ENCODE results near the gene DGKD. TPM values are rescaled to one million over a fixed set of nuclear protein-coding genes. Genes with fewer than 3 reads are reported as not detected.
A peak's percentile ranks its signal among the peaks of the same experiment; 100 is the strongest.

The DGKD gene
- total and polyA plus RNA-seq, 7 donors = 59.4 to 365 (median 173) TPM

DNA sequence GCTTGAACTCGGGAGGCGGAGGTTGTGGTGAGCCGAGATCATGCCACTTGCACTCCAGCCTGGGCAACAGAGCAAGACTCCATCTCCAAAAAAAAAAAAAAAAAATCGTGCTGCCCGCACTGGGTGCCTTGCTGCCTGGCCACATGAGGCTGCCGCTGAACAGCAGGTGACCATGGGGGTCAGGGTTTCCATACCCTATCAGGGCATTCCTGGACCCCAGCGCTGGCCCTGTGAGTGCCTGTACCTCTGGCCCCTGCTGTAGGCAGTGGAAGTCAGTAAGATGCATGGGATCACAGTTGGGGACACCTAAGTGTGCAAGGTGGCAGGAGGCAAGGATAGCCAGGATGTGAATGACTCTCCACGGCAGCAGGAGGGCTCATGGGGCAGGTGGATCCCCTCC, 27.8 kb upstream of the DGKD start:
- Histone ChIP-seq H3K4me3 (no peak overlapping the region), H3K27me3 (ENCODE audit: insufficient read depth in 3 of 3, low read length in 2 of 3) (no peaks in the 10 kb centered on the region), H3K9me3 (no peaks in the 10 kb centered on the region), H3K27ac (no peak overlapping the region), H3K4me1 (no peaks in the 10 kb centered on the region), H3K36me3 (ENCODE audit: insufficient read depth in 1 of 2, low read depth in 1 of 2) (no peaks in the 10 kb centered on the region)
- intact Hi-C loops (cut with DNase I) = no loop called here
- no peak for ATAC-seq
- TF ChIP-seq, protein P1, sequence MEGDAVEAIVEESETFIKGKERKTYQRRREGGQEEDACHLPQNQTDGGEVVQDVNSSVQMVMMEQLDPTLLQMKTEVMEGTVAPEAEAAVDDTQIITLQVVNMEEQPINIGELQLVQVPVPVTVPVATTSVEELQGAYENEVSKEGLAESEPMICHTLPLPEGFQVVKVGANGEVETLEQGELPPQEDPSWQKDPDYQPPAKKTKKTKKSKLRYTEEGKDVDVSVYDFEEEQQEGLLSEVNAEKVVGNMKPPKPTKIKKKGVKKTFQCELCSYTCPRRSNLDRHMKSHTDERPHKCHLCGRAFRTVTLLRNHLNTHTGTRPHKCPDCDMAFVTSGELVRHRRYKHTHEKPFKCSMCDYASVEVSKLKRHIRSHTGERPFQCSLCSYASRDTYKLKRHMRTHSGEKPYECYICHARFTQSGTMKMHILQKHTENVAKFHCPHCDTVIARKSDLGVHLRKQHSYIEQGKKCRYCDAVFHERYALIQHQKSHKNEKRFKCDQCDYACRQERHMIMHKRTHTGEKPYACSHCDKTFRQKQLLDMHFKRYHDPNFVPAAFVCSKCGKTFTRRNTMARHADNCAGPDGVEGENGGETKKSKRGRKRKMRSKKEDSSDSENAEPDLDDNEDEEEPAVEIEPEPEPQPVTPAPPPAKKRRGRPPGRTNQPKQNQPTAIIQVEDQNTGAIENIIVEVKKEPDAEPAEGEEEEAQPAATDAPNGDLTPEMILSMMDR (IDR thresholded peaks at IDR 0.05) = no peak
- 80 to 89% (median 89%) methylated on average over 6 to 8 of the region's 8 CpGs for WGBS, 3 donors
- no peak for DNase-seq

DNA sequence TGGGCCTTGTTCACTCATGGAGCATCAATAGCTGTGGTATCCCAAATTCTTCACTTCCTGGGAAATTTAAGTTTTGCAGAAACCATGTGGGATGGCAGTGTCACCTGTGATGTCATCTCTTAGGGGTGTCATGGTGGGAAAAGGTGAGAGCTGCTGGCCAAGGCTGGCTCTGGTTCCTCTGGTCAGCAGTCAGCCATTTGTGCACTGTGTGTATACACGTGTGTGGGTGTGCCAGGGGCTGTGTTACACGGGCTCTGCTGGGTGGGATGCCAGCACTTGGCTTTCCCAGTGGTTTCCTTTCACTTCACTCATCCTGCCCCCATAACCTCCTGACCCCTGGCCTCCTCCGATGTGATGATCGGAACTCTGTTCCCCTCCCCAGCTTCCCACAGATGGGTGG, 25.4 kb upstream of the DGKD start:
- Histone ChIP-seq H3K36me3 (ENCODE audit: insufficient read depth in 1 of 2, low read depth in 1 of 2) (no peaks in the 10 kb centered on the region), H3K27me3 (ENCODE audit: insufficient read depth in 3 of 3, low read length in 2 of 3) (no peaks in the 10 kb centered on the region), H3K4me3 (no peak overlapping the region), H3K4me1 (no peaks in the 10 kb centered on the region), H3K27ac (no peak overlapping the region), H3K9me3 (no peaks in the 10 kb centered on the region)
- WGBS, 3 donors = 69 to 77% (median 74%) methylated on average over 4 of the region's 4 CpGs
- intact Hi-C loops (cut with DNase I) = no loop called here
- TF ChIP-seq, protein P1 (IDR thresholded peaks at IDR 0.05) = no peak
- ATAC-seq = no peak
- DNase-seq = no peak

DNA sequence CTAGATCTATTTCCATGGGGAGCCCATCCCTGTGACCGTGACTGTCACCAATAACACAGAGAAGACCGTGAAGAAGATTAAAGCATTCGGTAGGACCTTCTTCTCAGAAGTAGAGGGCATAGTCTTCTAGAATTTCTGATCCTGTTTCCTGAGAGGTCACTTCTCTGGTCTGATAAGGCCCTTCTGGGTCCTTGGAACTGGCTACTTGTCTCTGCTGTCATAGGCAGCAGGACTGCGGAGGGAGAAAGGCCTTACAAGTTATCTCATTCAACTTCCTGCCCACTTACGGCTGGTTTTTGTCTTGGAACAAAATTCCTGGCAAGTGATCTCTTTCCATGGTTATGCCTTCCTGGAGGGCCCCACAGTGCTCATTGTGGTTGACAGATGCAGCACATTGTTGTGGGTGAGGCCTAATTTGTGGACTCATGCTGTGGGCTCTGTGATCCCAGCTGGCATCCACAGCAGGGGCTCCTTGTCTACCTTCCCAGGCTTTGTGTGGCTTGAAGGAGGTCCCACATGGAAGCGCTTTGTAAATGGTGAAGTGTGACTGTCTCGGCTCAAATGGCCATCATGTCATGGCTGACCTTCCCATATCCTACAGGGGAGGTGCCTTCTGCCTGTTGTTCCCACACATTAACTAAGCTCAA, 24.7 kb upstream of the DGKD start:
- H3K36me3 ChIP-seq (ENCODE audit: insufficient read depth in 1 of 2, low read depth in 1 of 2) = no peaks in the 10 kb centered on the region
- WGBS, 3 donors = 75 to 77% (median 77%) methylated on average over 7 of the region's 7 CpGs
- H3K4me1 ChIP-seq = no peaks in the 10 kb centered on the region
- H3K4me3 ChIP-seq = no peak overlapping the region
- no peaks in the 10 kb centered on the region for H3K27me3 ChIP-seq (ENCODE audit: insufficient read depth in 3 of 3, low read length in 2 of 3)
- DNase-seq (no peak), ATAC-seq (no peak)
- H3K27ac ChIP-seq = no peak overlapping the region
- H3K9me3 ChIP-seq = no peaks in the 10 kb centered on the region
- intact Hi-C loops (cut with DNase I) = no loop called here
- TF ChIP-seq, protein P1 (IDR thresholded peaks at IDR 0.05) = no peak

- no peaks in the 10 kb centered on the region for H3K36me3 ChIP-seq (ENCODE audit: insufficient read depth in 1 of 2, low read depth in 1 of 2)
- WGBS, 3 donors = 70 to 80% (median 71%) methylated on average over 15 of the region's 15 CpGs
- DNase-seq (peak; percentile 35 to 62), ATAC-seq (peak in 3 of 4 donors; percentile 24 to 52 (median 52))
- no peaks in the 10 kb centered on the region for H3K9me3 ChIP-seq
- no peaks in the 10 kb centered on the region for H3K4me1 ChIP-seq
- no peak overlapping the region for H3K4me3 ChIP-seq
- no peak overlapping the region for H3K27ac ChIP-seq
- TF ChIP-seq, protein P1 (IDR thresholded peaks at IDR 0.05) = no peak
- intact Hi-C loops (cut with DNase I) = no loop called here
- H3K27me3 ChIP-seq (ENCODE audit: insufficient read depth in 3 of 3, low read length in 2 of 3) = no peaks in the 10 kb centered on the region
Observed at GRCh38 chr2:233331536-233331935, 22.8 kb upstream of the DGKD start.

DNA sequence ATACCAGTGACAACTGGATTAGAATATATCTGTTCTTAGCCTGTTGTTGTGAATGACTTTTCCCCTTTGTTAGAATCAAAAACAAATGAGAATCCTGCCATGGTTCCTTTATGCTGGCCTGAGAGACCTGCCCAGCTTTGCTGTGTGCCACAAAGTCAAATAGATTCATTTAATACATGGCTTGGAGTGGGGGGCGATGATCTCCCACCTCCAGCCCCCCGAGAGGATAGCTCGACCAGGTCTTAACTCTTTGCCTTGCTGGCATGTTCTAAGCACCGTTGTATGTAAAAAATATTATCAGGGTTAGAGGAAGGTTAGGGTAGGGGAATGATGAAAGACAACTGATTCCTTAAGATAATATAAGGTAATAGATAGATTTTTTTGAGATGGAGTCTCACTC, 22.2 kb upstream of the DGKD start:
- TF ChIP-seq, protein P1 (IDR thresholded peaks at IDR 0.05) = no peak
- Histone ChIP-seq H3K4me1 (no peaks in the 10 kb centered on the region), H3K9me3 (no peaks in the 10 kb centered on the region), H3K27ac (no peak overlapping the region), H3K4me3 (no peak overlapping the region), H3K36me3 (ENCODE audit: insufficient read depth in 1 of 2, low read depth in 1 of 2) (no peaks in the 10 kb centered on the region), H3K27me3 (ENCODE audit: insufficient read depth in 3 of 3, low read length in 2 of 3) (no peaks in the 10 kb centered on the region)
- DNase-seq (no peak), ATAC-seq (no peak)
- intact Hi-C loops (cut with DNase I) = no loop called here
- 81 to 87% (median 86%) methylated on average over 4 of the region's 4 CpGs for WGBS, 3 donors
